Type B pancreatic cell (in vitro differentiated cells): ENCODE measurements around the gene FARP2. TPM values are rescaled to one million over a fixed set of nuclear protein-coding genes. Genes with fewer than 3 reads are reported as not detected.

Source experiments
- DNase-seq: peaks from one replicate; pipeline ENCODE4 v3.0.0; 2021; ENCODE audit warnings: mixed read lengths; ENCODE audit not compliant: unreplicated experiment; ENCODE audit errors: extremely low spot score
- H3K27ac Mint-ChIP-seq: 2 replicates; pipeline ENCODE4 v1.8.0; 2021; ENCODE audit warnings: mild to moderate bottlenecking, mixed read lengths
- H3K27me3 Mint-ChIP-seq: 2 replicates; pipeline ENCODE4 v1.8.0; 2021; ENCODE audit warnings: mixed read lengths
- H3K36me3 Mint-ChIP-seq: 2 replicates; pipeline ENCODE4 v1.8.0; 2021; ENCODE audit warnings: mixed read lengths
- H3K4me1 Mint-ChIP-seq: one replicate; pipeline ENCODE4 v1.8.0; 2021; ENCODE audit warnings: mixed read lengths; ENCODE audit not compliant: unreplicated experiment
- H3K4me3 Mint-ChIP-seq: 2 replicates; pipeline ENCODE4 v1.8.0; 2021; ENCODE audit warnings: mild to moderate bottlenecking, mixed read lengths
- H3K9me3 Mint-ChIP-seq: 2 replicates; pipeline ENCODE4 v1.8.0; 2021; ENCODE audit warnings: mixed read lengths
- CTCF ChIP-seq: fragments of 200-600 bp; sonication (generic); conservative IDR thresholded peaks from 2 replicates; pipeline ENCODE4 v1.5.0; 2021; ENCODE audit warnings: antibody characterized with exemption, mild to moderate bottlenecking
- total RNA-seq: library from RNA; stranded (reverse); gene quantifications from 2 replicates; pipeline ENCODE4 v1.2.1, GENCODE V29; 2021; ENCODE audit warnings: low replicate concordance

Gene FARP2
- total RNA-seq, 1 donor from 2014 or later: 62.5 TPM

GRCh38 chr2:241321033-241321432 lies 35.1 kb upstream of the FARP2 start:
- Mint-ChIP-seq H3K27me3 (no peaks in the 10 kb centered on the region), H3K27ac (peak overlapping the region; percentile 61), H3K36me3 (peaks cover 35% of the 10 kb centered on the region), H3K4me3 (peak overlapping the region; percentile 32), H3K9me3 (no peaks in the 10 kb centered on the region), H3K4me1 (peaks cover 59% of the 10 kb centered on the region)
- DNase-seq: no peak
- TF ChIP-seq CTCF: no peak

GRCh38 chr2:241321886-241322285 lies 34.2 kb upstream of the FARP2 start:
- Mint-ChIP-seq H3K27me3 (no peaks in the 10 kb centered on the region), H3K36me3 (peaks cover 36% of the 10 kb centered on the region), H3K27ac (peak overlapping the region; percentile 61), H3K4me1 (peaks cover 58% of the 10 kb centered on the region), H3K4me3 (no peak overlapping the region), H3K9me3 (no peaks in the 10 kb centered on the region)
- no peak for TF ChIP-seq CTCF
- DNase-seq: no peak

- Mint-ChIP-seq H3K9me3 (no peaks in the 10 kb centered on the region), H3K27me3 (no peaks in the 10 kb centered on the region), H3K4me3 (peak overlapping the region; percentile 11), H3K27ac (peak overlapping the region; percentile 15), H3K4me1 (peaks cover 43% of the 10 kb centered on the region), H3K36me3 (peaks cover 34% of the 10 kb centered on the region)
- TF ChIP-seq CTCF: no peak
- DNase-seq: no peak
These were observed 32.3 kb upstream of the FARP2 start for GRCh38 chr2:241323778-241324177.

GRCh38 chr2:241324775-241325174 lies 31.3 kb upstream of the FARP2 start:
- TF ChIP-seq CTCF: no peak
- Mint-ChIP-seq H3K36me3 (peaks cover 44% of the 10 kb centered on the region), H3K4me3 (no peak overlapping the region), H3K4me1 (peaks cover 37% of the 10 kb centered on the region), H3K27ac (no peak overlapping the region), H3K27me3 (no peaks in the 10 kb centered on the region), H3K9me3 (no peaks in the 10 kb centered on the region)
- no peak for DNase-seq

GRCh38 chr2:241325257-241325656 lies 30.8 kb upstream of the FARP2 start:
- Mint-ChIP-seq H3K27me3 (no peaks in the 10 kb centered on the region), H3K9me3 (no peaks in the 10 kb centered on the region), H3K4me3 (no peak overlapping the region), H3K36me3 (peaks cover 49% of the 10 kb centered on the region), H3K4me1 (peaks cover 32% of the 10 kb centered on the region), H3K27ac (no peak overlapping the region)
- DNase-seq: no peak
- TF ChIP-seq CTCF: no peak
